Measurements from ENCODE around the gene SYNE1. TPM values are rescaled to one million over a fixed set of nuclear protein-coding genes. Genes with fewer than 3 reads are reported as not detected.

SYNE1 gene
- total RNA-seq, 2 experiments from 2014 or later: 74.6 to 140 TPM

DNA sequence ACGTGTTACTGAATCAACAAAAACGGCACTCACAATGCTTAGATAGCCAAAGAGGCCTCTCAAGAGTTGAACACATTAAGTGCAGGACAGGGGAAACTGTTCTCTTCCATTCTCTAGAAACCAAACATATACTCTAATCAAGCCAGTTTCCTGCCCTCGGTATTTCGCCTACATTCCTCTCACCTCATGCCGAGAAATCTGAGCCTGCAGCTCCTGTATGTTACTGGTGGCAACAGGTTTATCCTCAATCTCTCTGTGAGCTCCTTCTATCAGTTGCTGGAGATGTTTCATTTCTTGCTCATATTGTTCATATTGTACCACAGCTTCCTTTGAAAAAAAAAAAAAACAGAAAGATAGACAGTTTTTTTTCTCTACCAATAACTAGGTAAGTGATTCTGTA, 328.9 kb downstream of the SYNE1 start:
- no peak for DNase-seq (ENCODE audit: low spot score)

DNA sequence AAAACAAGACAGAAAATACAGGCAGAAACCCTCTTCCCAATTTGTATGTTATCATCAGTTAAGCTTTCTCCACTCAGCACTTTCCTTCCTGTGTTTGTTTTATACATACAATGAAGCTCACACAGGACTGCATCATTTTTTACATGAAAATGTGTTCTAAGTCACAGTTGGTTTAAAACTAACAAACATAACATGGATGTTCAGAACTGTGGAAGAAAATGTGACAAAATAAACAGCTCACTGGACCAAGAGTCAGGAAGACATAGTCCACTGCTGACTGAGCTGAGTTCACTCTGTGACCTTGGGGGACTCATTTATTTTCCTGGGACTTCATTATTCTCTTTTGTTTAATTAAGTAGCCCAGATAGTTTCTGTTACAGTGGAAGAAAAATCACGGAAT, 331.5 kb downstream of the SYNE1 start:
- Histone ChIP-seq H3K9me2 (ENCODE audit: insufficient read depth, low read length) (no peaks in the 10 kb centered on the region), H3K4me3 (ENCODE audit: low read depth, low read length, poor library complexity, severe bottlenecking) (no peak overlapping the region), H2AFZ (ENCODE audit: low read length) (0 out of 2 replicates have a peak overlapping the region, but pooled peaks have one; percentile 57), H3K9me3 (ENCODE audit: low read length) (no peaks in the 10 kb centered on the region), H3K4me1 (ENCODE audit: insufficient read depth, low read length, poor library complexity, severe bottlenecking) (peaks cover 9% of the 10 kb centered on the region), H3K27ac (ENCODE audit: low read depth, low read length, poor library complexity, severe bottlenecking) (no peak overlapping the region), H3K4me2 (ENCODE audit: low read length) (no peak overlapping the region), H3K79me2 (ENCODE audit: insufficient read depth, low read depth, low read length) (peaks cover 10% of the 10 kb centered on the region), H4K20me1 (ENCODE audit: insufficient read depth, low read length) (no peaks in the 10 kb centered on the region), H3K36me3 (ENCODE audit: insufficient read depth, low read length) (no peaks in the 10 kb centered on the region)
- ChIA-PET CTCF (ENCODE audit: unreplicated experiment) (no interaction called here), POLR2A (interaction anchor here (0.7 to 2.5 kb wide), 5 partner anchors 10 to 160 kb away, joined by 3 to 13 read pairs (median 5); no protein-coding TSS in a partner anchor)
- intact Hi-C loops (cut with micrococcal nuclease; ENCODE audit: unreplicated experiment): no loop called here
- DNase-seq (ENCODE audit: low spot score): no peak
- TF ChIP-seq, protein P1, sequence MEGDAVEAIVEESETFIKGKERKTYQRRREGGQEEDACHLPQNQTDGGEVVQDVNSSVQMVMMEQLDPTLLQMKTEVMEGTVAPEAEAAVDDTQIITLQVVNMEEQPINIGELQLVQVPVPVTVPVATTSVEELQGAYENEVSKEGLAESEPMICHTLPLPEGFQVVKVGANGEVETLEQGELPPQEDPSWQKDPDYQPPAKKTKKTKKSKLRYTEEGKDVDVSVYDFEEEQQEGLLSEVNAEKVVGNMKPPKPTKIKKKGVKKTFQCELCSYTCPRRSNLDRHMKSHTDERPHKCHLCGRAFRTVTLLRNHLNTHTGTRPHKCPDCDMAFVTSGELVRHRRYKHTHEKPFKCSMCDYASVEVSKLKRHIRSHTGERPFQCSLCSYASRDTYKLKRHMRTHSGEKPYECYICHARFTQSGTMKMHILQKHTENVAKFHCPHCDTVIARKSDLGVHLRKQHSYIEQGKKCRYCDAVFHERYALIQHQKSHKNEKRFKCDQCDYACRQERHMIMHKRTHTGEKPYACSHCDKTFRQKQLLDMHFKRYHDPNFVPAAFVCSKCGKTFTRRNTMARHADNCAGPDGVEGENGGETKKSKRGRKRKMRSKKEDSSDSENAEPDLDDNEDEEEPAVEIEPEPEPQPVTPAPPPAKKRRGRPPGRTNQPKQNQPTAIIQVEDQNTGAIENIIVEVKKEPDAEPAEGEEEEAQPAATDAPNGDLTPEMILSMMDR (conservative IDR thresholded peaks at IDR 0.05; ENCODE audit: low read length): no peak
- no peak for TF ChIP-seq EZH2phosphoT487 (IDR thresholded peaks at IDR 0.05; ENCODE audit: borderline replicate concordance, low read depth, low read length)
- no TSS peak for BruUV-seq (replicated peaks)

More for the DNA sequence above, 328.9 kb downstream of the SYNE1 start:
- no peak for TF ChIP-seq EZH2phosphoT487 (IDR thresholded peaks at IDR 0.05; ENCODE audit: borderline replicate concordance, low read depth, low read length)
- TF ChIP-seq, protein P1 (conservative IDR thresholded peaks at IDR 0.05; ENCODE audit: low read length): no peak
- BruUV-seq (replicated peaks): no TSS peak
- no peaks in the 10 kb centered on the region for H3K9me3 ChIP-seq (ENCODE audit: low read length)
- H3K36me3 ChIP-seq (ENCODE audit: insufficient read depth, low read length): no peaks in the 10 kb centered on the region
- intact Hi-C loops (cut with micrococcal nuclease; ENCODE audit: unreplicated experiment): no loop called here
- H3K4me1 ChIP-seq (ENCODE audit: insufficient read depth, low read length, poor library complexity, severe bottlenecking): no peaks in the 10 kb centered on the region
- no peaks in the 10 kb centered on the region for H4K20me1 ChIP-seq (ENCODE audit: insufficient read depth, low read length)
- H2AFZ ChIP-seq (ENCODE audit: low read length): no peak overlapping the region
- H3K9me2 ChIP-seq (ENCODE audit: insufficient read depth, low read length): no peaks in the 10 kb centered on the region
- H3K27ac ChIP-seq (ENCODE audit: low read depth, low read length, poor library complexity, severe bottlenecking): no peak overlapping the region
- H3K79me2 ChIP-seq (ENCODE audit: insufficient read depth, low read depth, low read length): no peaks in the 10 kb centered on the region
- POLR2A ChIA-PET: interaction anchor here (0.7 to 5.4 kb wide), 4 partner anchors 10 to 690 kb away, joined by 3 to 29 read pairs (median 4); no protein-coding TSS in a partner anchor
- CTCF ChIA-PET (ENCODE audit: unreplicated experiment): interaction anchor here (1.5 kb wide), 1 partner anchor 10 kb away, joined by 4 read pairs; no protein-coding TSS in a partner anchor
- H3K4me2 ChIP-seq (ENCODE audit: low read length): no peak overlapping the region
- H3K4me3 ChIP-seq (ENCODE audit: low read depth, low read length, poor library complexity, severe bottlenecking): no peak overlapping the region

All from OCI-LY7 (cell line).